Gastrocnemius medialis (tissue), 4 donors: ENCODE results near the gene CFAP97D1.

Source experiments
- CTCF ChIP-seq, 5 experiments: fragments of 450-650 bp in 3 of 5; fragments of 200-600 bp in 2 of 5; sonication (generic) in 2 of 5; IDR thresholded peaks in 4 of 5; conservative IDR thresholded peaks in 1 of 5; 1 replicate in 4 of 5; 2 replicates in 1 of 5; pipeline ENCODE4 v1.5.1; 2016 to 2019; ENCODE audit warnings: antibody characterized with exemption in 5 of 5, mild to moderate bottlenecking in 3 of 5, moderate library complexity in 3 of 5
- POLR2A ChIP-seq, 2 donors: fragments of 450-650 bp; IDR thresholded peaks; one replicate each; pipeline ENCODE4 v1.6.1; 2017; ENCODE audit warnings: antibody characterized with exemption in 2 of 2, mild to moderate bottlenecking in 2 of 2, moderate library complexity in 2 of 2

- TF ChIP-seq CTCF (IDR thresholded peaks at IDR 0.05 in 4 of 5, conservative IDR thresholded peaks at IDR 0.05 in 1 of 5) (no peak), POLR2A (IDR thresholded peaks at IDR 0.05) (peak in 1 of 2 donors; percentile 27)
These were observed 53.0 kb downstream of the CFAP97D1 start, which contains the start of gene MPP3 for GRCh38 chr17:43832976-43833829.
